Testis (tissue), 2 donors: ENCODE data around the gene PHF10.

Experiments used
- POLR2A ChIP-seq: fragments of 450-650 bp; IDR thresholded peaks from one replicate; pipeline ENCODE4 v1.6.1; 2017; ENCODE audit warnings: antibody characterized with exemption, mild to moderate bottlenecking, moderate library complexity
- TF ChIP-seq, protein P1 (sequence below), 3 experiments: fragments of 450-650 bp in 2 of 3; fragments of 200-600 bp in 1 of 3; sonication (generic) in 1 of 3; IDR thresholded peaks; one replicate each; pipeline ENCODE4 v1.5.1; 2016 to 2019; ENCODE audit warnings: antibody characterized with exemption in 3 of 3, mild to moderate bottlenecking in 2 of 3, moderate library complexity in 1 of 3

DNA sequence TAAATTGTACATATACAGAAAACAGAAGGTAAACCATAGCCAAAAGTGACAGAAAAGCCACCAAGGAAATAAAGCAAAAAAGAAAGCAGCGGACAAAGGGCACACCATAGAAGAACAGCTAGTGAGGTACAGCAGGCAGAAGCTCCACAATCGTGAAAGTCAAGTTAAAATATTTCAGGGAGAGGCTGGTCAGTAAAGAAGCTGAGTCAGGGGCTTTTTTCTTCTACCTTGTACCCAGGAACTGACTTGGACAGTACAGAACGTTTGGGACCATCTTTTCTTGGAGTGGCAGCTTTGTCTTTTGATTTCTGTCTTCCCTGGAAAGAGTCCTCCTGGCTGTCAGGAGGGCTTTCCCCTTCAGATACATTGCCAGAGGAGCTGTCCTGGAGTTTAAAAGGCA, 14.3 kb downstream of the PHF10 start:
- TF ChIP-seq, protein P1, sequence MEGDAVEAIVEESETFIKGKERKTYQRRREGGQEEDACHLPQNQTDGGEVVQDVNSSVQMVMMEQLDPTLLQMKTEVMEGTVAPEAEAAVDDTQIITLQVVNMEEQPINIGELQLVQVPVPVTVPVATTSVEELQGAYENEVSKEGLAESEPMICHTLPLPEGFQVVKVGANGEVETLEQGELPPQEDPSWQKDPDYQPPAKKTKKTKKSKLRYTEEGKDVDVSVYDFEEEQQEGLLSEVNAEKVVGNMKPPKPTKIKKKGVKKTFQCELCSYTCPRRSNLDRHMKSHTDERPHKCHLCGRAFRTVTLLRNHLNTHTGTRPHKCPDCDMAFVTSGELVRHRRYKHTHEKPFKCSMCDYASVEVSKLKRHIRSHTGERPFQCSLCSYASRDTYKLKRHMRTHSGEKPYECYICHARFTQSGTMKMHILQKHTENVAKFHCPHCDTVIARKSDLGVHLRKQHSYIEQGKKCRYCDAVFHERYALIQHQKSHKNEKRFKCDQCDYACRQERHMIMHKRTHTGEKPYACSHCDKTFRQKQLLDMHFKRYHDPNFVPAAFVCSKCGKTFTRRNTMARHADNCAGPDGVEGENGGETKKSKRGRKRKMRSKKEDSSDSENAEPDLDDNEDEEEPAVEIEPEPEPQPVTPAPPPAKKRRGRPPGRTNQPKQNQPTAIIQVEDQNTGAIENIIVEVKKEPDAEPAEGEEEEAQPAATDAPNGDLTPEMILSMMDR (IDR thresholded peaks at IDR 0.05): no peak
- TF ChIP-seq POLR2A: no peak
